Measurements from ENCODE around the gene NXPE3. TPM values are rescaled to one million over a fixed set of nuclear protein-coding genes. Genes with fewer than 3 reads are reported as not detected.
"Not testable (repeated sequence)": the region's sequence is repeated elsewhere in the genome, so short reads cannot be mapped to it uniquely, and the experiment has no call there.

NXPE3 gene
- total RNA-seq, 1 donor, result 22.0 TPM

GRCh38 chr3:101758224-101758623, 20.8 kb upstream of the NXPE3 start:
- DNase-seq (ENCODE audit: low read depth), result no peak
- no peak overlapping the region for H3K4me3 ChIP-seq (ENCODE audit: low read depth, low read length)
- no peak for TF ChIP-seq CTCF (IDR thresholded peaks at IDR 0.05; ENCODE audit: insufficient read depth, low read depth, low read length)

- no peak overlapping the region for H3K4me3 ChIP-seq (ENCODE audit: low read depth, low read length)
- TF ChIP-seq CTCF (IDR thresholded peaks at IDR 0.05; ENCODE audit: insufficient read depth, low read depth, low read length), result no peak
- DNase-seq (ENCODE audit: low read depth), result no peak
These were observed 16.9 kb upstream of the NXPE3 start for GRCh38 chr3:101762041-101762646.

- not testable (repeated sequence) for DNase-seq (ENCODE audit: low read depth); H3K4me3 ChIP-seq (ENCODE audit: low read depth, low read length)
These were observed 1.2 kb upstream of the NXPE3 start for GRCh38 chr3:101777745-101778281.

GRCh38 chr3:101778385-101779046, 495 bp upstream of the NXPE3 start:
- H3K4me3 ChIP-seq (ENCODE audit: low read depth, low read length), result peak overlapping the region; percentile 88

GRCh38 chr3:101779822-101780381, 891 bp downstream of the NXPE3 start:
- TF ChIP-seq CTCF (IDR thresholded peaks at IDR 0.05; ENCODE audit: insufficient read depth, low read depth, low read length), result no peak
- H3K4me3 ChIP-seq (ENCODE audit: low read depth, low read length), result peak overlapping the region; percentile 88
- peak; percentile 71 for DNase-seq (ENCODE audit: low read depth)

More at GRCh38 chr3:101778385-101779046, 495 bp upstream of the NXPE3 start:
- no peak for DNase-seq (ENCODE audit: low read depth)
- no peak for TF ChIP-seq CTCF (IDR thresholded peaks at IDR 0.05; ENCODE audit: insufficient read depth, low read depth, low read length)

- peak; percentile 89 for DNase-seq (ENCODE audit: low read depth)
- no peak for TF ChIP-seq CTCF (IDR thresholded peaks at IDR 0.05; ENCODE audit: insufficient read depth, low read depth, low read length)
These were observed 1.6 kb downstream of the NXPE3 start for GRCh38 chr3:101780661-101781060.

GRCh38 chr3:101781166-101781565, 2.2 kb downstream of the NXPE3 start:
- no peak for TF ChIP-seq CTCF (IDR thresholded peaks at IDR 0.05; ENCODE audit: insufficient read depth, low read depth, low read length)
- H3K4me3 ChIP-seq (ENCODE audit: low read depth, low read length), result peak overlapping the region; percentile 88
- DNase-seq (ENCODE audit: low read depth), result no peak

More at GRCh38 chr3:101780661-101781060, 1.6 kb downstream of the NXPE3 start:
- H3K4me3 ChIP-seq (ENCODE audit: low read depth, low read length), result peak overlapping the region; percentile 88

Data from fibroblast of villous mesenchyme (primary cell).